CD4-positive, alpha-beta memory T cell (primary cell): ENCODE measurements around the gene LMF1. TPM values are rescaled to one million over a fixed set of nuclear protein-coding genes. Genes with fewer than 3 reads are reported as not detected.

Source experiments
- CTCF ChIA-PET: fragments of 350-600 bp; sonication (Branson Sonifier 250); formaldehyde crosslinking; loops from one replicate; lab custom pipeline; 2021; ENCODE audit warnings: inconsistent platforms; ENCODE audit not compliant: partially characterized antibody; lab: Charles Lee
- POLR2A ChIA-PET: fragments of 350-600 bp; sonication (Branson Sonifier 250); formaldehyde crosslinking; loops from one replicate; lab custom pipeline; 2021; ENCODE audit not compliant: partially characterized antibody; lab: Charles Lee
- DNase-seq, 5 donors: peaks; one replicate each; pipeline versions ENCODE4 v3.0.0 to v3.0.0-alpha.2; 2020 to 2022; ENCODE audit warnings: mixed read lengths in 1 of 5
- H3K27ac ChIP-seq: one replicate; pipeline ENCODE4 v1.7.0; 2013; ENCODE audit warnings: low read depth, low read length
- H3K27me3 ChIP-seq: 2 replicates; pipeline ENCODE4 v1.7.0; 2013; ENCODE audit warnings: mild to moderate bottlenecking, low read length, moderate library complexity; ENCODE audit not compliant: insufficient read depth
- H3K36me3 ChIP-seq: 2 replicates; pipeline ENCODE4 v1.7.0; 2013; ENCODE audit warnings: mild to moderate bottlenecking, low read length, moderate library complexity; ENCODE audit not compliant: insufficient read depth
- H3K4me1 ChIP-seq: 2 replicates; pipeline ENCODE4 v1.7.0; 2013; ENCODE audit warnings: mild to moderate bottlenecking, low read length, moderate library complexity; ENCODE audit not compliant: insufficient read depth
- H3K4me3 ChIP-seq, 2 donors: one replicate each; pipeline ENCODE4 v1.7.0; 2013; ENCODE audit warnings: low read length in 2 of 2, mild to moderate bottlenecking in 1 of 2
- H3K9me3 ChIP-seq, 2 donors: one replicate each; pipeline ENCODE4 v1.7.0; 2013; ENCODE audit warnings: low read length in 2 of 2, control low read depth in 1 of 2; ENCODE audit not compliant: control insufficient read depth in 1 of 2
- H3K27ac Mint-ChIP-seq, 7 donors: one replicate each; pipeline ENCODE4 v1.8.0; 2020 to 2021; ENCODE audit warnings: mixed read lengths in 7 of 7, mild to moderate bottlenecking in 6 of 7, inconsistent platforms in 3 of 7, moderate library complexity in 3 of 7
- H3K27me3 Mint-ChIP-seq, 2 donors: one replicate each; pipeline ENCODE4 v1.8.0; 2020 to 2021; ENCODE audit warnings: mixed read lengths in 2 of 2
- H3K36me3 Mint-ChIP-seq, 2 donors: one replicate each; pipeline ENCODE4 v1.8.0; 2020 to 2021; ENCODE audit warnings: mixed read lengths in 2 of 2, inconsistent platforms in 1 of 2, mild to moderate bottlenecking in 1 of 2
- H3K4me1 Mint-ChIP-seq, 4 donors: one replicate each; pipeline ENCODE4 v1.8.0; 2020 to 2021; ENCODE audit warnings: mixed read lengths in 4 of 4, mild to moderate bottlenecking in 1 of 4
- H3K4me3 Mint-ChIP-seq, 8 donors: one replicate each; pipeline ENCODE4 v1.8.0; 2020 to 2021; ENCODE audit warnings: mixed read lengths in 8 of 8, mild to moderate bottlenecking in 7 of 8, moderate library complexity in 6 of 8, inconsistent platforms in 3 of 8
- H3K9me3 Mint-ChIP-seq, 8 donors: one replicate each; pipeline ENCODE4 v1.8.0; 2020 to 2021; ENCODE audit warnings: mixed read lengths in 8 of 8, mild to moderate bottlenecking in 5 of 8, inconsistent platforms in 3 of 8, moderate library complexity in 1 of 8
- intact Hi-C: fragments of 100-400 bp; cut with micrococcal nuclease; formaldehyde crosslinking; loops from one replicate; pipeline ENCODE4 v1.15.1; 2023
- polyA plus RNA-seq, 2 donors: library from polyadenylated mRNA; unstranded; fragments of 300-500 nt; fragmentation: Illumina TruSeq; gene quantifications; one replicate each; pipeline ENCODE4 v1.2.3, GENCODE V29; 2021
- total RNA-seq, 2 experiments: library from RNA; stranded (reverse); gene quantifications; one replicate each; pipeline ENCODE4 v1.2.3, GENCODE V29; 2021

The LMF1 gene
- total and polyA plus RNA-seq, 4 experiments from 2014 or later: 8.5 to 59.7 (median 32.6) TPM

GRCh38 chr16:920717-921116 is 50.1 kb downstream of the LMF1 start:
- H3K4me1 ChIP-seq: no peaks in the 10 kb centered on the region
- ChIA-PET POLR2A (no interaction called here), CTCF (no interaction called here)
- H3K4me3 ChIP-seq: no peak overlapping the region
- Mint-ChIP-seq H3K36me3 (peaks cover 21 to 27% of the 10 kb centered on the region in 2 donors), H3K4me3 (no peak overlapping the region), H3K4me1 (peaks cover 0 to 2% (median 0%) of the 10 kb centered on the region in 4 donors), H3K27me3 (no peaks in the 10 kb centered on the region), H3K9me3 (peaks cover 0 to 3% (median 0%) of the 10 kb centered on the region in 8 donors), H3K27ac (no peak overlapping the region)
- no peak for DNase-seq
- peaks cover under 1% of the 10 kb centered on the region for H3K36me3 ChIP-seq
- H3K27me3 ChIP-seq: no peaks in the 10 kb centered on the region
- intact Hi-C loops: no loop called here
- H3K27ac ChIP-seq: no peak overlapping the region
- no peaks in the 10 kb centered on the region for H3K9me3 ChIP-seq

- H3K9me3 Mint-ChIP-seq: peaks cover 0 to 3% (median 0%) of the 10 kb centered on the region in 8 donors
- no peak overlapping the region for H3K4me3 Mint-ChIP-seq
- POLR2A ChIA-PET: no interaction called here
- Histone ChIP-seq H3K4me1 (no peaks in the 10 kb centered on the region), H3K4me3 (no peak overlapping the region), H3K27me3 (no peaks in the 10 kb centered on the region), H3K36me3 (no peaks in the 10 kb centered on the region), H3K9me3 (no peaks in the 10 kb centered on the region), H3K27ac (no peak overlapping the region)
- intact Hi-C loops: no loop called here
- CTCF ChIA-PET: no interaction called here
- no peak for DNase-seq
- H3K27ac Mint-ChIP-seq: no peak overlapping the region
- H3K27me3 Mint-ChIP-seq: no peaks in the 10 kb centered on the region
- peaks cover 20 to 26% of the 10 kb centered on the region in 2 donors for H3K36me3 Mint-ChIP-seq
- peaks cover 0 to 2% (median 0%) of the 10 kb centered on the region in 4 donors for H3K4me1 Mint-ChIP-seq
These were observed 50.6 kb downstream of the LMF1 start for GRCh38 chr16:920051-920681.

- no peaks in the 10 kb centered on the region for H3K4me1 ChIP-seq
- POLR2A ChIA-PET: no interaction called here
- H3K4me3 ChIP-seq: no peak overlapping the region
- H3K36me3 ChIP-seq: no peaks in the 10 kb centered on the region
- no peak overlapping the region for H3K27ac ChIP-seq
- CTCF ChIA-PET: no interaction called here
- H3K27me3 Mint-ChIP-seq: no peaks in the 10 kb centered on the region
- H3K27me3 ChIP-seq: no peaks in the 10 kb centered on the region
- peaks cover 0 to 3% (median 0%) of the 10 kb centered on the region in 8 donors for H3K9me3 Mint-ChIP-seq
- no peaks in the 10 kb centered on the region for H3K9me3 ChIP-seq
- no peak overlapping the region for H3K27ac Mint-ChIP-seq
- no peak overlapping the region for H3K4me3 Mint-ChIP-seq
- H3K36me3 Mint-ChIP-seq: peaks cover 19 to 21% of the 10 kb centered on the region in 2 donors
- no peak for DNase-seq
- H3K4me1 Mint-ChIP-seq: peaks cover 0 to 2% (median 0%) of the 10 kb centered on the region in 4 donors
- intact Hi-C loops: no loop called here
These were observed 51.1 kb downstream of the LMF1 start for GRCh38 chr16:919658-920050.

- Mint-ChIP-seq H3K27ac (no peak overlapping the region), H3K9me3 (peaks cover 0 to 3% (median 0%) of the 10 kb centered on the region in 8 donors), H3K27me3 (no peaks in the 10 kb centered on the region), H3K4me1 (peaks cover 0 to 2% (median 0%) of the 10 kb centered on the region in 4 donors), H3K4me3 (no peak overlapping the region), H3K36me3 (peaks cover 18 to 19% of the 10 kb centered on the region in 2 donors)
- no peaks in the 10 kb centered on the region for H3K36me3 ChIP-seq
- no peak for DNase-seq
- no peaks in the 10 kb centered on the region for H3K9me3 ChIP-seq
- no peaks in the 10 kb centered on the region for H3K27me3 ChIP-seq
- H3K4me3 ChIP-seq: no peak overlapping the region
- ChIA-PET POLR2A (no interaction called here), CTCF (no interaction called here)
- intact Hi-C loops: no loop called here
- H3K4me1 ChIP-seq: no peaks in the 10 kb centered on the region
- H3K27ac ChIP-seq: no peak overlapping the region
These were observed 51.8 kb downstream of the LMF1 start for GRCh38 chr16:918741-919657.

GRCh38 chr16:918068-918467 is 52.7 kb downstream of the LMF1 start:
- intact Hi-C loops: no loop called here
- Mint-ChIP-seq H3K36me3 (peaks cover 15 to 19% of the 10 kb centered on the region in 2 donors), H3K9me3 (peaks cover 0 to 3% (median 0%) of the 10 kb centered on the region in 8 donors), H3K27me3 (no peaks in the 10 kb centered on the region), H3K4me1 (peaks cover 0 to 2% (median 0%) of the 10 kb centered on the region in 4 donors), H3K4me3 (no peak overlapping the region), H3K27ac (no peak overlapping the region)
- Histone ChIP-seq H3K9me3 (no peaks in the 10 kb centered on the region), H3K27ac (no peak overlapping the region), H3K4me3 (no peak overlapping the region), H3K36me3 (no peaks in the 10 kb centered on the region), H3K4me1 (no peaks in the 10 kb centered on the region), H3K27me3 (no peaks in the 10 kb centered on the region)
- ChIA-PET POLR2A (no interaction called here), CTCF (no interaction called here)
- no peak for DNase-seq

GRCh38 chr16:917591-918061 is 53.2 kb downstream of the LMF1 start:
- DNase-seq: no peak
- H3K36me3 ChIP-seq: no peaks in the 10 kb centered on the region
- Mint-ChIP-seq H3K4me1 (peaks cover 0 to 2% (median 0%) of the 10 kb centered on the region in 4 donors), H3K4me3 (no peak overlapping the region), H3K27ac (no peak overlapping the region), H3K27me3 (no peaks in the 10 kb centered on the region), H3K36me3 (peaks cover 15 to 19% of the 10 kb centered on the region in 2 donors), H3K9me3 (peaks cover 0 to 3% (median 0%) of the 10 kb centered on the region in 8 donors)
- ChIA-PET POLR2A (no interaction called here), CTCF (no interaction called here)
- H3K27me3 ChIP-seq: no peaks in the 10 kb centered on the region
- intact Hi-C loops: no loop called here
- no peaks in the 10 kb centered on the region for H3K4me1 ChIP-seq
- no peak overlapping the region for H3K27ac ChIP-seq
- H3K4me3 ChIP-seq: no peak overlapping the region
- H3K9me3 ChIP-seq: no peaks in the 10 kb centered on the region

GRCh38 chr16:916035-916799 is 54.6 kb downstream of the LMF1 start:
- ChIA-PET POLR2A (no interaction called here), CTCF (no interaction called here)
- no peaks in the 10 kb centered on the region for H3K4me1 ChIP-seq
- H3K27ac Mint-ChIP-seq: no peak overlapping the region
- H3K9me3 Mint-ChIP-seq: peaks cover 0 to 3% (median 0%) of the 10 kb centered on the region in 8 donors
- H3K36me3 Mint-ChIP-seq: peaks cover 7 to 11% of the 10 kb centered on the region in 2 donors
- H3K4me1 Mint-ChIP-seq: no peaks in the 10 kb centered on the region
- DNase-seq: no peak
- intact Hi-C loops: no loop called here
- no peaks in the 10 kb centered on the region for H3K27me3 ChIP-seq
- H3K9me3 ChIP-seq: no peaks in the 10 kb centered on the region
- no peaks in the 10 kb centered on the region for H3K36me3 ChIP-seq
- no peaks in the 10 kb centered on the region for H3K27me3 Mint-ChIP-seq
- H3K27ac ChIP-seq: no peak overlapping the region
- H3K4me3 Mint-ChIP-seq: no peak overlapping the region
- no peak overlapping the region for H3K4me3 ChIP-seq
